OCI-LY7 (cell line): Measurements from ENCODE around the gene CBFA2T3. TPM values are rescaled to one million over a fixed set of nuclear protein-coding genes. Genes with fewer than 3 reads are reported as not detected.

Source experiments
- BruUV-seq: library from RNA; stranded (reverse); fragments of 400-500 nt; replicated peaks from 2 replicates; lab custom pipeline; 2021; lab: Mats Ljungman, UMichigan
- CTCF ChIA-PET: fragments of 300-600 bp; sonication (Branson Sonifier 250); formaldehyde crosslinking; loops from one replicate; lab custom pipeline; 2022; ENCODE audit warnings: antibody characterized with exemption; ENCODE audit not compliant: unreplicated experiment; lab: Charles Lee
- POLR2A ChIA-PET: fragments of 300-600 bp; sonication (Branson Sonifier 250); formaldehyde crosslinking; loops from one replicate; lab custom pipeline; 2022; ENCODE audit warnings: antibody characterized with exemption; lab: Charles Lee
- DNase-seq: peaks from one replicate; pipeline ENCODE4 v3.0.0-alpha.2; 2015; ENCODE audit warnings: low spot score
- H2AFZ ChIP-seq: fragments of 200-600 bp; sonication (generic), shearing (Covaris generic); 2 replicates; pipeline ENCODE4 v1.6.1; 2014; ENCODE audit warnings: mild to moderate bottlenecking, antibody characterized with exemption, low read length, moderate library complexity
- H3K27ac ChIP-seq: fragments of 200-600 bp; sonication (generic); 2 replicates; pipeline ENCODE4 v1.5.1; 2014; ENCODE audit warnings: mixed run types, low read depth, mild to moderate bottlenecking, moderate library complexity, low read length, inconsistent platforms; ENCODE audit not compliant: poor library complexity, severe bottlenecking
- H3K36me3 ChIP-seq: fragments of 200-600 bp; sonication (generic); 2 replicates; pipeline ENCODE4 v1.6.1; 2014; ENCODE audit warnings: mild to moderate bottlenecking, antibody characterized with exemption, low read length, moderate library complexity, mixed read lengths; ENCODE audit not compliant: insufficient read depth
- H3K4me1 ChIP-seq: fragments of 200-600 bp; sonication (generic); 2 replicates; pipeline ENCODE4 v1.5.1; 2014; ENCODE audit warnings: mild to moderate bottlenecking, low read length; ENCODE audit not compliant: insufficient read depth, poor library complexity, severe bottlenecking
- H3K4me2 ChIP-seq: fragments of 200-600 bp; sonication (generic); 2 replicates; pipeline ENCODE4 v1.6.1; 2014; ENCODE audit warnings: mild to moderate bottlenecking, low read length
- H3K4me3 ChIP-seq: fragments of 200-600 bp; sonication (generic); 2 replicates; pipeline ENCODE4 v1.5.1; 2014; ENCODE audit warnings: mild to moderate bottlenecking, low read depth, low read length; ENCODE audit not compliant: poor library complexity, severe bottlenecking
- H3K79me2 ChIP-seq: fragments of 200-600 bp; sonication (generic); 2 replicates; pipeline ENCODE4 v1.6.1; 2016; ENCODE audit warnings: low read depth, mild to moderate bottlenecking, low read length, moderate library complexity, mixed read lengths; ENCODE audit not compliant: insufficient read depth
- H3K9me2 ChIP-seq: fragments of 200-600 bp; sonication (generic); 2 replicates; pipeline ENCODE4 v1.6.1; 2016; ENCODE audit warnings: mild to moderate bottlenecking, low read length, mixed read lengths; ENCODE audit not compliant: insufficient read depth
- H3K9me3 ChIP-seq: fragments of 200-600 bp; sonication (generic); 2 replicates; pipeline ENCODE4 v1.6.1; 2014; ENCODE audit warnings: mild to moderate bottlenecking, mixed run types, low read length, mixed read lengths
- H4K20me1 ChIP-seq: fragments of 200-600 bp; sonication (generic); 2 replicates; pipeline ENCODE4 v1.6.1; 2014; ENCODE audit warnings: mild to moderate bottlenecking, antibody characterized with exemption, low read length, moderate library complexity, mixed read lengths; ENCODE audit not compliant: insufficient read depth
- EZH2phosphoT487 ChIP-seq: fragments of 200-600 bp; sonication (generic); IDR thresholded peaks from 2 replicates; pipeline ENCODE4 v1.6.1; 2018; ENCODE audit warnings: low read depth, borderline replicate concordance, mild to moderate bottlenecking, mixed run types, antibody characterized with exemption, low read length, moderate library complexity, mixed read lengths
- intact Hi-C: fragments of 100-400 bp; cut with micrococcal nuclease; formaldehyde crosslinking; loops from one replicate; pipeline ENCODE4 v1.10.0; 2022; ENCODE audit not compliant: unreplicated experiment
- total RNA-seq, 2 experiments: library from RNA; depleted of rRNA in 1 of 2; stranded (reverse); fragments of >200 nt in 1 of 2; shearing (Covaris generic) in 1 of 2; gene quantifications; 2 replicates each; pipeline ENCODE4 v1.2.3, GENCODE V29; 2014 to 2022
- TF ChIP-seq, protein P1 (sequence below): fragments of 200-600 bp; sonication (generic); conservative IDR thresholded peaks from 2 replicates; pipeline ENCODE4 v1.5.1; 2014; ENCODE audit warnings: mild to moderate bottlenecking, antibody characterized with exemption, low read length, moderate library complexity, mixed read lengths

Gene CBFA2T3
- total RNA-seq, 2 experiments from 2014 or later = 1.1 to 48.0 TPM

GRCh38 chr16:88974080-88974915, 2.7 kb downstream of the CBFA2T3 start:
- TF ChIP-seq, protein P1, sequence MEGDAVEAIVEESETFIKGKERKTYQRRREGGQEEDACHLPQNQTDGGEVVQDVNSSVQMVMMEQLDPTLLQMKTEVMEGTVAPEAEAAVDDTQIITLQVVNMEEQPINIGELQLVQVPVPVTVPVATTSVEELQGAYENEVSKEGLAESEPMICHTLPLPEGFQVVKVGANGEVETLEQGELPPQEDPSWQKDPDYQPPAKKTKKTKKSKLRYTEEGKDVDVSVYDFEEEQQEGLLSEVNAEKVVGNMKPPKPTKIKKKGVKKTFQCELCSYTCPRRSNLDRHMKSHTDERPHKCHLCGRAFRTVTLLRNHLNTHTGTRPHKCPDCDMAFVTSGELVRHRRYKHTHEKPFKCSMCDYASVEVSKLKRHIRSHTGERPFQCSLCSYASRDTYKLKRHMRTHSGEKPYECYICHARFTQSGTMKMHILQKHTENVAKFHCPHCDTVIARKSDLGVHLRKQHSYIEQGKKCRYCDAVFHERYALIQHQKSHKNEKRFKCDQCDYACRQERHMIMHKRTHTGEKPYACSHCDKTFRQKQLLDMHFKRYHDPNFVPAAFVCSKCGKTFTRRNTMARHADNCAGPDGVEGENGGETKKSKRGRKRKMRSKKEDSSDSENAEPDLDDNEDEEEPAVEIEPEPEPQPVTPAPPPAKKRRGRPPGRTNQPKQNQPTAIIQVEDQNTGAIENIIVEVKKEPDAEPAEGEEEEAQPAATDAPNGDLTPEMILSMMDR = no peak
- no peak for TF ChIP-seq EZH2phosphoT487
- Histone ChIP-seq H3K36me3 (no peaks in the 10 kb centered on the region), H3K27ac (peak overlapping the region; percentile 91), H4K20me1 (no peaks in the 10 kb centered on the region), H3K9me3 (no peaks in the 10 kb centered on the region), H2AFZ (no peak overlapping the region), H3K79me2 (no peaks in the 10 kb centered on the region), H3K4me1 (peaks cover 100% of the 10 kb centered on the region), H3K9me2 (no peaks in the 10 kb centered on the region), H3K4me3 (peak overlapping the region; percentile 60), H3K4me2 (peak overlapping the region; percentile 75)
- ChIA-PET CTCF (no interaction called here), POLR2A (no interaction called here)
- DNase-seq = no peak
- intact Hi-C loops = no loop called here
- BruUV-seq = no TSS peak

GRCh38 chr16:88973415-88974050, 3.5 kb downstream of the CBFA2T3 start:
- peak overlapping the region; percentile 60 for H3K4me3 ChIP-seq
- no peak overlapping the region for H2AFZ ChIP-seq
- TF ChIP-seq EZH2phosphoT487 = no peak
- TF ChIP-seq, protein P1 = no peak
- H3K9me2 ChIP-seq = no peaks in the 10 kb centered on the region
- ChIA-PET CTCF (no interaction called here), POLR2A (interaction anchor here (0.6 kb wide), 1 partner anchor 172 kb away, joined by 3 read pairs; no protein-coding TSS in a partner anchor)
- no peaks in the 10 kb centered on the region for H3K79me2 ChIP-seq
- no peaks in the 10 kb centered on the region for H4K20me1 ChIP-seq
- H3K36me3 ChIP-seq = no peaks in the 10 kb centered on the region
- intact Hi-C loops = no loop called here
- H3K27ac ChIP-seq = no peak overlapping the region
- peak overlapping the region; percentile 75 for H3K4me2 ChIP-seq
- no TSS peak for BruUV-seq
- no peaks in the 10 kb centered on the region for H3K9me3 ChIP-seq
- DNase-seq = no peak
- peaks cover 100% of the 10 kb centered on the region for H3K4me1 ChIP-seq
